H1 (cell line): ENCODE results near the gene GRIP1. TPM values are rescaled to one million over a fixed set of nuclear protein-coding genes. Genes with fewer than 3 reads are reported as not detected.

Experiments used
- ASH2L ChIP-seq: fragments of 200-600, 300-600 bp; sonication (generic); IDR thresholded peaks from one replicate; pipeline ENCODE4 v1.7.1; 2017; ENCODE audit warnings: low read length
- CBX8 ChIP-seq: fragments of 300-800, 300-1000 bp; sonication (generic); IDR thresholded peaks from 2 replicates; pipeline ENCODE4 v1.7.1; 2016; ENCODE audit warnings: low read depth, low read length, borderline replicate concordance
- NRF1 ChIP-seq: IDR thresholded peaks from 2 replicates; pipeline ENCODE4 v1.6.1; 2011; ENCODE audit warnings: mild to moderate bottlenecking, low read depth, low read length, improper control_type of control experiment
- TAF7 ChIP-seq: optimal IDR thresholded peaks from 2 replicates; pipeline ENCODE3; 2011; ENCODE audit warnings: low read depth, mild to moderate bottlenecking, inconsistent platforms, low read length, moderate library complexity, borderline replicate concordance
- TBP ChIP-seq: IDR thresholded peaks from 2 replicates; pipeline ENCODE4 v1.6.1; 2011; ENCODE audit warnings: low read depth, low read length, improper control_type of control experiment
- TEAD4 ChIP-seq: IDR thresholded peaks from 2 replicates; pipeline ENCODE4 v1.6.1; 2012; ENCODE audit warnings: low read depth, low read length, inconsistent platforms, mixed read lengths
- polyA plus RNA-seq, 7 experiments: library from polyadenylated mRNA; depleted of rRNA in 3 of 7; stranded (reverse) in 5 of 7; unstranded in 2 of 7; fragments of >200 nt in 5 of 7; fragments of 200-250 nt in 2 of 7; gene quantifications; 1 replicate in 5 of 7; 2 replicates in 1 of 7; 4 replicates in 1 of 7; pipeline versions ENCODE4 v1.2.1 to v1.2.3, GENCODE V29; 2011 to 2013; ENCODE audit warnings: missing spikeins in 2 of 7, mixed read lengths in 2 of 7
- total RNA-seq: library from RNA; stranded (reverse); fragmentation: NEBNext Ultra II Directional; extraction: Animal tissue kit (Norgen Biotek cat#: 25700); gene quantifications from 2 replicates; pipeline ENCODE4 v1.2.1, GENCODE V29; 2021
- TF ChIP-seq, protein P1 (sequence below): IDR thresholded peaks from 2 replicates; pipeline ENCODE4 v1.6.1; 2011; ENCODE audit warnings: low read length, improper control_type of control experiment

Gene GRIP1
- total and polyA plus RNA-seq, 2 of the 8 experiments (the other 6 are each of a cell fraction or from before 2014, with no cell fraction given): 4.5 to 27.3 TPM

DNA sequence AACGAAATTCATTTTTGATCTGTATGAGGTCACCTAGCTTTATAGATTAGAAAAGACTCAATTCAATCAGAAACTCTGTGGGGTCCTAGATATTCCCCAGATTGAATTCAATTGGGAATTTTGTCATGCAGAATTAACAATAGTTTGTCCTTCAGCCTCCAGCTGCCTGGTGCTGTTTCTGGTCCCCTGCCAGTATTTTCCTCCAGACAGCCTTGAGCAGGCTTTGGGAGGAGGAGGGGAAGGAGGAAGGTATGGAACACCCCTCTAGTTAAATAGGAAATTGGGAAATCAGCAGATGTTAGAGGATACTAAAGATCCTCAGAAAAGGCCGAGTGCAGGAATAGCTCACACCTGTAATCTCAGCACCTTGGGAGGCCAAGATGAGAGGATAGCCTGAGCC is 10.6 kb downstream of the GRIP1 start (continued):
- no peak for TF ChIP-seq TEAD4
- TF ChIP-seq, protein P1, sequence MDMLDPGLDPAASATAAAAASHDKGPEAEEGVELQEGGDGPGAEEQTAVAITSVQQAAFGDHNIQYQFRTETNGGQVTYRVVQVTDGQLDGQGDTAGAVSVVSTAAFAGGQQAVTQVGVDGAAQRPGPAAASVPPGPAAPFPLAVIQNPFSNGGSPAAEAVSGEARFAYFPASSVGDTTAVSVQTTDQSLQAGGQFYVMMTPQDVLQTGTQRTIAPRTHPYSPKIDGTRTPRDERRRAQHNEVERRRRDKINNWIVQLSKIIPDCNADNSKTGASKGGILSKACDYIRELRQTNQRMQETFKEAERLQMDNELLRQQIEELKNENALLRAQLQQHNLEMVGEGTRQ: no peak
- TF ChIP-seq ASH2L: no peak
- TF ChIP-seq NRF1: no peak
- no peak for TF ChIP-seq TBP
- TF ChIP-seq TAF7: no peak
- no peak for TF ChIP-seq CBX8
